T-helper 17 cell (primary cell): ENCODE measurements around the gene USP36. TPM values are rescaled to one million over a fixed set of nuclear protein-coding genes. Genes with fewer than 3 reads are reported as not detected.
"Not testable (repeated sequence)": the region's sequence is repeated elsewhere in the genome, so short reads cannot be mapped to it uniquely, and the experiment has no call there.

Experiments used
- ATAC-seq: fragments of 150-1000 bp; cut with Tn5 transposase; 2 replicates; pipeline ENCODE4 v1.10.0; 2021; ENCODE audit warnings: mild to moderate bottlenecking, moderate library complexity
- DNase-seq, 3 donors: peaks; one replicate each; pipeline versions ENCODE4 v3.0.0 to v3.0.0-alpha.2; 2020 to 2021
- H3K9me3 ChIP-seq: one replicate; pipeline ENCODE4 v1.7.0; 2013; ENCODE audit warnings: low read length, mild to moderate bottlenecking; ENCODE audit not compliant: control insufficient read depth, poor library complexity, severe bottlenecking
- H3K27ac Mint-ChIP-seq: one replicate; pipeline ENCODE4 v1.8.0; 2022; ENCODE audit warnings: mild to moderate bottlenecking, moderate library complexity, mixed read lengths
- H3K27me3 Mint-ChIP-seq: one replicate; pipeline ENCODE4 v1.8.0; 2022; ENCODE audit warnings: mixed read lengths
- H3K36me3 Mint-ChIP-seq: one replicate; pipeline ENCODE4 v1.8.0; 2022; ENCODE audit warnings: low read depth, mixed read lengths
- H3K4me1 Mint-ChIP-seq: one replicate; pipeline ENCODE4 v1.8.0; 2022; ENCODE audit warnings: mild to moderate bottlenecking, mixed read lengths
- H3K4me3 Mint-ChIP-seq: one replicate; pipeline ENCODE4 v1.8.0; 2022; ENCODE audit warnings: mild to moderate bottlenecking, moderate library complexity, mixed read lengths
- total RNA-seq, 4 donors: library from RNA in 2 of 4; stranded (reverse) in 2 of 4; gene quantifications; one replicate each; pipeline ENCODE4 v1.2.3 and lab custom pipeline; 2022 to 2026

The USP36 gene
- total RNA-seq, 2 donors from 2014 or later = 418 to 474 TPM

GRCh38 chr17:78766743-78767294 lies 73.8 kb downstream of the USP36 start:
- no peaks in the 10 kb centered on the region for H3K9me3 ChIP-seq
- ATAC-seq (peak; percentile 32), DNase-seq (no peak)
- H3K36me3 Mint-ChIP-seq = peaks cover 4% of the 10 kb centered on the region
- peaks cover 38% of the 10 kb centered on the region for H3K4me1 Mint-ChIP-seq
- H3K27me3 Mint-ChIP-seq = no peaks in the 10 kb centered on the region
- no peak overlapping the region for H3K4me3 Mint-ChIP-seq
- no peak overlapping the region for H3K27ac Mint-ChIP-seq

- ATAC-seq = no peak
- no peaks in the 10 kb centered on the region for H3K27me3 Mint-ChIP-seq
- no peaks in the 10 kb centered on the region for H3K9me3 ChIP-seq
- no peak for DNase-seq
- H3K4me1 Mint-ChIP-seq = peaks cover 34% of the 10 kb centered on the region
- no peak overlapping the region for H3K4me3 Mint-ChIP-seq
- no peak overlapping the region for H3K27ac Mint-ChIP-seq
- H3K36me3 Mint-ChIP-seq = peaks cover 4% of the 10 kb centered on the region
Measured at GRCh38 chr17:78766225-78766624, 74.4 kb downstream of the USP36 start.

DNA sequence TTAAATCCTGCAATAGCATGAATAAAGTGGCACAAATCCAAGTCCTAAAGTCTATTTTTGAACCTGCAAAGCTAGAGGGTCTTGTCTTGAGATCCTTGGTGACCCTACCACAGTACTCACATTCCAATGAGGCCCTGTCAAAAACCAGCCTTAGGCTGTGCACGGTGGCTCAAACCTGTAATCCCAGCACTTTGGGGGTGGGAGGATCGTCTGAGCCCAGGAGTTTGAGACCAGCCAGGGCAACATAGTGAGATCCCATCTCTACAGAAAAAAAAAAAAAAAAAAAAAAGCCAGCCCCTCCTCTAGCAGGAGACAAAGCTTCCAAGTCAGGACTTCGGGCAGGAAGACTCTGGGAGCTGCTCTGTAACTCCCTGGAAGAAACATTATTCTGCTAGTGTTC lies 74.8 kb downstream of the USP36 start:
- ATAC-seq (no peak), DNase-seq (no peak)
- Mint-ChIP-seq H3K27ac (no peak overlapping the region), H3K36me3 (peaks cover 4% of the 10 kb centered on the region), H3K27me3 (no peaks in the 10 kb centered on the region), H3K4me3 (peak overlapping the region; percentile 79), H3K4me1 (peaks cover 30% of the 10 kb centered on the region)
- no peaks in the 10 kb centered on the region for H3K9me3 ChIP-seq

GRCh38 chr17:78764871-78765270 lies 75.7 kb downstream of the USP36 start:
- H3K4me3 Mint-ChIP-seq = peak overlapping the region; percentile 85
- peaks cover 28% of the 10 kb centered on the region for H3K4me1 Mint-ChIP-seq
- peaks cover 4% of the 10 kb centered on the region for H3K36me3 Mint-ChIP-seq
- no peak for ATAC-seq
- H3K27me3 Mint-ChIP-seq = no peaks in the 10 kb centered on the region
- no peaks in the 10 kb centered on the region for H3K9me3 ChIP-seq
- no peak overlapping the region for H3K27ac Mint-ChIP-seq
- no peak for DNase-seq

GRCh38 chr17:78763561-78763960 lies 77.1 kb downstream of the USP36 start:
- DNase-seq (no peak), ATAC-seq (no peak)
- Mint-ChIP-seq H3K4me3 (peak overlapping the region; percentile 31), H3K27ac (peak overlapping the region; percentile 98), H3K27me3 (no peaks in the 10 kb centered on the region), H3K36me3 (peaks cover 4% of the 10 kb centered on the region), H3K4me1 (peaks cover 39% of the 10 kb centered on the region)
- no peaks in the 10 kb centered on the region for H3K9me3 ChIP-seq

- Mint-ChIP-seq H3K27ac (peak overlapping the region; percentile 98), H3K4me1 (peaks cover 51% of the 10 kb centered on the region), H3K4me3 (peak overlapping the region; percentile 79), H3K27me3 (no peaks in the 10 kb centered on the region), H3K36me3 (peaks cover 4% of the 10 kb centered on the region)
- ATAC-seq = no peak
- no peak for DNase-seq
- H3K9me3 ChIP-seq = no peaks in the 10 kb centered on the region
Measured at GRCh38 chr17:78761789-78762406, 78.7 kb downstream of the USP36 start.

- H3K36me3 Mint-ChIP-seq = peaks cover 4% of the 10 kb centered on the region
- DNase-seq = no peak
Measured at GRCh38 chr17:78759969-78760352, 80.7 kb downstream of the USP36 start.

DNA sequence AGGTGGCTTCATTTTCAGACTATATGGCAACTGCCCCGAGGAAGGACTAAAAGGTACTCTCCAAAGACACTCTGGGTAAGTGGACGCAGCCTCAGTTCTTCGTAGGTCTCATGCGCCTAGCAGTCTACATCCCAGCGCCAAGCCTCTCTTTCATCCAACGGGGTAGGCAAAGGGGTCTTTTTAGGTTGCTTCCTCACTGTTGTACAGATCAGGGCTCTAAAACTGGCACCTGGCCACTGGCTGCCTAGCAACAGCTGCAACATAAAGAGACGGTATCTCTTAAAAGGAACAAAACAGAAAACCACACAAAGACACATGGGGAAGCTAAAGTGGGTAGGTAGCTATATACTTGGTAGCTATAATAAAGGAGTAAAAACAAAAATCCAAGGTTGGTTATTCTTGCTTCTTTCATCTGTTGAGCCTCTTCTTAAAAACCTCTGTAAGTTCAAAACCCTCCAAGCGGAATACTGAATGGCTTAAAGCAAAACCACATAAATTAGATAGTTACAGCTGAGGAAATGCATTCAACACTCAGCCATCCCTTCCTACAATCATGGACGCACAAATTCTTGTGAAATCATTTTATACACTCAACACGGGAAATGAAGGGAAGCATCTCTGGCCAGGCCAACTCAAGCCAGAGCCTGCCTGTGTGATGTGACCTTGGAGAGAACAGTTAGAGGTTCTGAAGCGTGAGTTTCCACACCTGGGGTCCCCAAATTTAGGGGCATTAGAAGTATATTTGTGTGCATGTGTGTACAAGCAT lies 81.2 kb downstream of the USP36 start:
- no peaks in the 10 kb centered on the region for H3K27me3 Mint-ChIP-seq
- DNase-seq (peak; percentile 46 to 71 (median 70)), ATAC-seq (peak; percentile 87)
- peak overlapping the region; percentile 89 for H3K4me3 Mint-ChIP-seq
- H3K9me3 ChIP-seq = no peaks in the 10 kb centered on the region
- H3K4me1 Mint-ChIP-seq = peaks cover 52% of the 10 kb centered on the region
- peaks cover 4% of the 10 kb centered on the region for H3K36me3 Mint-ChIP-seq
- H3K27ac Mint-ChIP-seq = peak overlapping the region; percentile 98

More at GRCh38 chr17:78759969-78760352, 80.7 kb downstream of the USP36 start:
- Mint-ChIP-seq H3K27ac (peak overlapping the region; percentile 98), H3K4me3 (peak overlapping the region; percentile 89), H3K4me1 (peaks cover 58% of the 10 kb centered on the region), H3K27me3 (no peaks in the 10 kb centered on the region)
- no peaks in the 10 kb centered on the region for H3K9me3 ChIP-seq
- no peak for ATAC-seq

DNA sequence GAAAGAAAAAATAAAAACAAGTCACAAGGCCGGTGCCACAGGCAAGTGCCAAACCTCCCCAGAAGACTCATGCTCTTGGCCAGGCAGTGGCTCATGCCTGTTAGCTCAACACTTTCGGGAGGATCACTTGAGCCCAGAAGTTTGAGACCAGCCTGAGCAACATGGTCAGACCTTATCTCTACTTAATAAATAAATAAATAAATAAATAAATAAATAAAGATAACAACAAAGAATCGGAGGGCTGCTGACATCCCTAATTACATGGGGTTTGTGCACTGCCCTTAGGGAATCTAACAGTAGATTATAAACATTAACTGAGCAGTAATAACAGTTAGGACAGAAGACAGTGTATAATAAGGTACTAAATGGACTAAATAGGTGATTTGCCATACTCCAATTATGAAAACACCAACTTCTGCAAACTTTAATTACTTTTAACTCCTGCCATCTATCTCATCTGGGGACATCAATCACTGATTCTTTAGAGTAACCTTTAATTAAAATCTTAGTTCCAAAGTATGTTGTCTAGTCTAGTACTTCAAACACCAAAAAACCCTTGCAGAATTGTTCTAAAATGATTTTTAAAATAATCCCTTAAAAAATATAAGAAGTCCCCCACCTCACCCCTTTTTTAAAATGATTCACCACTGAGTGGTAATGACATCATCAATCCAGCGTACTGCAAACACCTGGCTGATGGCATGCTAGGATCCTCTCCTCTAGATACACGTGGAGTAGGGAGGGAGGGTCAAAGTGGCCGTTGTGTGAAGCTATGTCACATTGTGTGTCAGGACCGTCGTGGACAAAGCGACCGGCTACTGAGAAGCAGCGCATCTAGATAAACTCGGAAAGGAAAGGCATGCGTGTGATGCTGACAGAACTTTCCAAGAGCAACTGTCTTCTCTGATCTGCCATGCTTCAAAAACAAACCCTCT lies 87.0 kb downstream of the USP36 start:
- peaks cover 58% of the 10 kb centered on the region for H3K4me1 Mint-ChIP-seq
- ATAC-seq (peak; percentile 55), DNase-seq (no peak)
- H3K36me3 Mint-ChIP-seq = no peaks in the 10 kb centered on the region
- no peaks in the 10 kb centered on the region for H3K9me3 ChIP-seq
- peak overlapping the region; percentile 70 for H3K4me3 Mint-ChIP-seq
- peak overlapping the region; percentile 98 for H3K27ac Mint-ChIP-seq
- no peaks in the 10 kb centered on the region for H3K27me3 Mint-ChIP-seq

DNA sequence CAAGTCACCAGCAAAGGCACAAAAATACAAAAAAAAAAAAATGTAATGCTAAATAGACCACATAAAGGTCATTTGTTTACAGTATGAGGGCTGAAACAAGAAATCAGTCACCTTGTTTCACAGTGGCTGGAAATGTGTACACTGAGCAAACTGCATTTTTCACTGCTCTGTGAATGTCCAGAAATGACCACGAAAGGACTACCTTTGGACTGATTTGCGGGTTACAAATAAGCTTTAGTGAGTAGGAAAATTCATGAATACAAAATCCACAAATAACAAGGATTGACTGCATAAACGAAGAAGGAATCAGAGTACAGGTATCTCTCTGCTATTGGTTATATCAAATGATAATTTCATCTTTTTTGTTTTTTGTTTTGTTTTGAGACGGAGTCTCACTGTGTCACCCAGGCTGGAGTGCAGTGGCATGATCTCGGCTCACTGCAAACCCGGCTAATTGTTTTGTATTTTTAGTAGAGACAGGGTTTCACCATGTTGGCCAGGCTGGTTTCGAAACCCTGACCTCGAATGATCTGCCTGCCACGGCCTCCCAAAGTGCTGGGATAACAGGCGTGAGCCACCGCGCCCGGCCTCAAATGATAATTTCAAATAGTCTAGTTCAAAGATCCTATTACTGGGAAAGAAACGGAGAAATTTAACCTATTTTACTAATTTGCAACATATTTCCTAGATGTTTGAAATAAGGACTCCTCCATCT lies 89.0 kb downstream of the USP36 start:
- H3K4me3 Mint-ChIP-seq = peak overlapping the region; percentile 81
- DNase-seq (no peak), ATAC-seq (no peak)
- peak overlapping the region; percentile 98 for H3K27ac Mint-ChIP-seq
- H3K36me3 Mint-ChIP-seq = no peaks in the 10 kb centered on the region
- H3K27me3 Mint-ChIP-seq = no peaks in the 10 kb centered on the region
- H3K9me3 ChIP-seq = no peaks in the 10 kb centered on the region
- H3K4me1 Mint-ChIP-seq = peaks cover 57% of the 10 kb centered on the region

DNA sequence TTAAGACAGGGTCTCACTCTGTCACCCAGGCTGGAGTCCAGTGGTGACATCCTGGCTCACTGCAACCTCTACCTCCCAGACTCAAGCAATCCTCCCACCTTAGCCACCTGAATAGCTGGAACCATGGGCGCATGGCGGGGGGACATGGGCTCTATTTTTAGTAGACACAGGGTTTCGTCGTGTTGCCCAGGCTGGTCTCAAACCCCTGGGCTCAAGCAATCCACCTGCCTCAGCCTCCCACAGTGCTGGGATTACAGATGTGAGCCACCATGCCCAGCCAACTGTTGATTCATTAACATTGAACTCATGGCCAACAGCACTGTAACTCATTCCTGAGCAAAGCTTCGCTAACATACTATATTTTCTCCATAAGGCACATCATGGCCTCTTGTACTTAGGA lies 89.6 kb downstream of the USP36 start:
- not testable (repeated sequence) for DNase-seq, H3K36me3 Mint-ChIP-seq, H3K9me3 ChIP-seq, ATAC-seq, H3K27me3 Mint-ChIP-seq
- H3K4me1 Mint-ChIP-seq = peaks cover 62% of the 10 kb centered on the region
- peak overlapping the region; percentile 98 for H3K27ac Mint-ChIP-seq
- H3K4me3 Mint-ChIP-seq = peak overlapping the region; percentile 81

- H3K4me3 Mint-ChIP-seq = peak overlapping the region; percentile 94
- H3K36me3 Mint-ChIP-seq = no peaks in the 10 kb centered on the region
- ATAC-seq (peak; percentile 88), DNase-seq (peak; percentile 42 to 68 (median 59))
- H3K9me3 ChIP-seq = no peaks in the 10 kb centered on the region
- peaks cover 71% of the 10 kb centered on the region for H3K4me1 Mint-ChIP-seq
- peak overlapping the region; percentile 98 for H3K27ac Mint-ChIP-seq
- no peaks in the 10 kb centered on the region for H3K27me3 Mint-ChIP-seq
Measured at GRCh38 chr17:78748730-78749317, 91.8 kb downstream of the USP36 start.
